Measurements from ENCODE around the gene CFAP141.

DNA sequence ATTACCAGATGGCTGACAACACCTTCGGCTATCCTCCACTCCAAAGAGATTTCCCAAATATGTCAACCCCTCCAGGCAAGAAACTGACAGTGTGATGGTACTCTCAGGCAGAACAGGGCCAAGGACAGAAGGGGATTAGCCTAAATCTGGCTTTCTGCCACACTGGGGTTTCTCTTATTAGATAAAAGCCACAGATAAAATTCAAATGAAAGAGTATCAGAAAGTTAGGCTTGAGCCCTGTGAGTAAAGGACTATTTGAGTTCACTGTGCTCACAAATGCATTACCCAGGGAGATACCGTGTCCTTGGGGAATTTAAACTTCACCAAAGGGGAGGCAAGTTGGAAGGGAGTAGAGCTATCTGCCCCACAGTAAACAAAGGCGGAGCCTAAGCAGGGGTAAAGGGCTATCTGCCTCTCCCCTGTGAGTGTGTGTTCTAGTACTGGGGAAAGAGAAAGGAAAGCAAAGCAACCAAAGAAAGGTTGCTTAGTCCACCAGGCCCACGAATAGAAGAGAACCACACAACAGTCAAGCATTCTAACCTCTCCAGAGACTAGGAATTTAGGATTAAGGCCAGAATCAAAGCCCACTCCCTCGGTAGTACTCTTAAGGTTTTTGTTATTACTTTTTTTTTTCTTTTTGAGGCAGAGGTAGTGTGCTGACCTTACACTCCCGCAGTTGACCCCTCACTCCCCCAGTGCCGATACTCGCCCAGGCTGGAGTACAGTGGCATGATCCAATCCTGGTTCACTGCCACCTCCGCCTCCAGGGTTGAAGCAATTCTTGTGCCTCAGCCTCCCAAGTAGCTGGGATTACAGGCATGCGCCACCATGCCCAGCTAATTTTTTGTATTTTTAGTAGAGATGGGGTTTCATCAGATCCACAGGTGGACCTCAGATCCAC lies 27.0 kb downstream of the CFAP141 start:
- no peak for TF ChIP-seq RFX5 (IDR thresholded peaks at IDR 0.05)
- no peak for TF ChIP-seq CHD4 (IDR thresholded peaks at IDR 0.05; ENCODE audit: borderline replicate concordance)
- TF ChIP-seq, protein P1, sequence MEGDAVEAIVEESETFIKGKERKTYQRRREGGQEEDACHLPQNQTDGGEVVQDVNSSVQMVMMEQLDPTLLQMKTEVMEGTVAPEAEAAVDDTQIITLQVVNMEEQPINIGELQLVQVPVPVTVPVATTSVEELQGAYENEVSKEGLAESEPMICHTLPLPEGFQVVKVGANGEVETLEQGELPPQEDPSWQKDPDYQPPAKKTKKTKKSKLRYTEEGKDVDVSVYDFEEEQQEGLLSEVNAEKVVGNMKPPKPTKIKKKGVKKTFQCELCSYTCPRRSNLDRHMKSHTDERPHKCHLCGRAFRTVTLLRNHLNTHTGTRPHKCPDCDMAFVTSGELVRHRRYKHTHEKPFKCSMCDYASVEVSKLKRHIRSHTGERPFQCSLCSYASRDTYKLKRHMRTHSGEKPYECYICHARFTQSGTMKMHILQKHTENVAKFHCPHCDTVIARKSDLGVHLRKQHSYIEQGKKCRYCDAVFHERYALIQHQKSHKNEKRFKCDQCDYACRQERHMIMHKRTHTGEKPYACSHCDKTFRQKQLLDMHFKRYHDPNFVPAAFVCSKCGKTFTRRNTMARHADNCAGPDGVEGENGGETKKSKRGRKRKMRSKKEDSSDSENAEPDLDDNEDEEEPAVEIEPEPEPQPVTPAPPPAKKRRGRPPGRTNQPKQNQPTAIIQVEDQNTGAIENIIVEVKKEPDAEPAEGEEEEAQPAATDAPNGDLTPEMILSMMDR (IDR thresholded peaks at IDR 0.05) = no peak
- TF ChIP-seq, protein P2, sequence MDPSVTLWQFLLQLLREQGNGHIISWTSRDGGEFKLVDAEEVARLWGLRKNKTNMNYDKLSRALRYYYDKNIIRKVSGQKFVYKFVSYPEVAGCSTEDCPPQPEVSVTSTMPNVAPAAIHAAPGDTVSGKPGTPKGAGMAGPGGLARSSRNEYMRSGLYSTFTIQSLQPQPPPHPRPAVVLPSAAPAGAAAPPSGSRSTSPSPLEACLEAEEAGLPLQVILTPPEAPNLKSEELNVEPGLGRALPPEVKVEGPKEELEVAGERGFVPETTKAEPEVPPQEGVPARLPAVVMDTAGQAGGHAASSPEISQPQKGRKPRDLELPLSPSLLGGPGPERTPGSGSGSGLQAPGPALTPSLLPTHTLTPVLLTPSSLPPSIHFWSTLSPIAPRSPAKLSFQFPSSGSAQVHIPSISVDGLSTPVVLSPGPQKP (IDR thresholded peaks at IDR 0.05; ENCODE audit: low read depth, low read length) = no peak
- no peak for TF ChIP-seq HDAC2 (IDR thresholded peaks at IDR 0.05)
- TF ChIP-seq MAZ (IDR thresholded peaks at IDR 0.05; ENCODE audit: borderline replicate concordance, low read depth, low read length) = no peak
- no peak for TF ChIP-seq SMC3 (IDR thresholded peaks at IDR 0.05)
- TF ChIP-seq, protein P3, sequence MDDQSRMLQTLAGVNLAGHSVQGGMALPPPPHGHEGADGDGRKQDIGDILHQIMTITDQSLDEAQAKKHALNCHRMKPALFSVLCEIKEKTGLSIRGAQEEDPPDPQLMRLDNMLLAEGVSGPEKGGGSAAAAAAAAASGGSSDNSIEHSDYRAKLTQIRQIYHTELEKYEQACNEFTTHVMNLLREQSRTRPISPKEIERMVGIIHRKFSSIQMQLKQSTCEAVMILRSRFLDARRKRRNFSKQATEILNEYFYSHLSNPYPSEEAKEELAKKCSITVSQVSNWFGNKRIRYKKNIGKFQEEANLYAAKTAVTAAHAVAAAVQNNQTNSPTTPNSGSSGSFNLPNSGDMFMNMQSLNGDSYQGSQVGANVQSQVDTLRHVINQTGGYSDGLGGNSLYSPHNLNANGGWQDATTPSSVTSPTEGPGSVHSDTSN (IDR thresholded peaks at IDR 0.05) = no peak
- no peak for TF ChIP-seq FOSB (CRISPR knock-in tag; IDR thresholded peaks at IDR 0.05)
- TF ChIP-seq GATA3 (IDR thresholded peaks at IDR 0.05; ENCODE audit: borderline replicate concordance) = no peak
- TF ChIP-seq ESRRA (IDR thresholded peaks at IDR 0.05; ENCODE audit: borderline replicate concordance, low read length) = no peak

Measured in A549 (cell line).